IPS DF 4.7 (cell line): ENCODE data around the gene TLR8.

ENCODE experiments used
- DNase-seq: peaks from one replicate; pipeline ENCODE4 v3.0.0-alpha.2; 2013; ENCODE audit warnings: low spot score; ENCODE audit errors: extremely low read depth

Gene TLR8

DNA sequence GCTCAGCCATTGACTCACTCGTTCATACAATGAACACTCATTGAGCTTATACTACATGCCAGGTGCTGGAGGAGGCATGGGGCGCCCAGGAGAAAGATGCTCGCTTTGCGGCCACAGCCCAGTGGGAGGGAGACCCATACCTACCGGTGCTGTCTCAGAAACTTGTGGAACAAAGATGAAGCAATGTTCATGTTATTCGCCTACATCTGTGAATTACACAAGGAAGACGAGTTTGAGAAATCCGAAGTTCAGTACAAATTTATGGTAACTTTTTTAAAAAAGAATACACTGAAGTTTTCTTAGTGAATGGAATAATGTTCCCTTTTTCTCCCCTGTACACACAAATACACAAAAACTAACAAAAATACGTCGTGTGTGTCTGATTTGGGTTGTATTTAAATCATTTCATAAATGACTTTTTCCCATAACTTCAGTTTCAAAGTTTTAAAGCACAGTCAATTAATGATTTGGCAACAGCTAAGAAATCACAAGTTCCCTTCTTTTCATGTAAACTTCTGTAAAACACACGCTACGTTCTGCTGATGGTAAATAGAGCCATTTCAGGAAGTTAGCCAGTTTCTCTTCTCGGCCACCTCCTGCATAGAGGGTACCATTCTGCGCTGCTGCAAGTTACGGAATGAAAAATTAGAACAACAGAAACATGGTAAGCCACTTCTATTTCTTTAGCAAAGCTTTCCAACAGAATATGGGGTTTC lies at the start of gene TLR8:
Gene TLR8 (plus strand): TSS at position 575 of the 716 bp plus-strand sequence. CDS start 87 bp downstream, at position 662.
- no peak for DNase-seq

- no peak for DNase-seq
Observed at GRCh38 chrX:12865359-12865758, 41.1 kb upstream of the TLR8 start.

GRCh38 chrX:12866451-12867377 lies 39.7 kb upstream of the TLR8 start, which contains the start of gene TLR7:
TLR7 (plus strand) TSS chrX:12867072; CDS start chrX:12867579, 507 bp downstream.
- no peak for DNase-seq

GRCh38 chrX:12867685-12868084 lies 38.7 kb upstream of the TLR8 start:
- no peak for DNase-seq

DNA sequence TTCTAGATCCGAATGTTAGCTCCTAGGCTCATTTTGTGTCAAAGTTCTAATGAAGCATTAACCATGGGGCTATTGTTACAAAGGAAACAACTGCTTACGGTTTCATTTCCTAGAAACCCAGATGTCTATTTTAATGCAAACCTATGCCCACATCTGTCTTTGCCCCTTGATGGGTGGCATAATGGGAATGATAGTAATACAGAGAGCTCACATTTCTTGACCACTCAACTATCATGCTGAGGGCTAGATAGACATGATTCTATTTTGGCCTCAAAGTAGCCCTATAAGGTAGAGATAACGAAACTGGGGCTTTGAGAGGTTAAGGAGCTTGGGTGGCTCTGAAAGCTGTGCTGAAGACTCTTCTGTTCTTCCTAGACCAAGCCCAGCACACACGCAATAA lies 37.7 kb upstream of the TLR8 start:
- no peak for DNase-seq

- DNase-seq: no peak
Observed at GRCh38 chrX:12871257-12871656, 35.2 kb upstream of the TLR8 start.

DNA sequence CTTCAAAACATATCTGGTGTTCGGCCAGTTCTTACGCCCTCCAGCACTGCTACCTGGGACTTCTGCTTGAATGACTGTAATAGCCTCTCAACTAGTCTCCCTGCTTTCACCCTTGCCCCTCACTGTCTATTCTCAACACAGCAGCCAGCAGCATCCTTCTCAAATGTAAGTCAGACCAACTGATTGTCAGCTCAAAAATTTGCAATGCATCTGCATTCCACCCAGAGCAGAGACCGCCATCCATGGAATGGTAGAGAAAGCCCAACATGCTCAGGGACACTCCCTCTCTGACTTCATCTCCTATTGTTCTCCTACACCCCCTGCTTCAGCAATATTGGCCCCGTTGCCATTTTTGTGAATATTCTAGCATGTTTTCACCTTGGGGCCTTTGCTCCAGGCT lies 33.7 kb upstream of the TLR8 start:
- no peak for DNase-seq

DNA sequence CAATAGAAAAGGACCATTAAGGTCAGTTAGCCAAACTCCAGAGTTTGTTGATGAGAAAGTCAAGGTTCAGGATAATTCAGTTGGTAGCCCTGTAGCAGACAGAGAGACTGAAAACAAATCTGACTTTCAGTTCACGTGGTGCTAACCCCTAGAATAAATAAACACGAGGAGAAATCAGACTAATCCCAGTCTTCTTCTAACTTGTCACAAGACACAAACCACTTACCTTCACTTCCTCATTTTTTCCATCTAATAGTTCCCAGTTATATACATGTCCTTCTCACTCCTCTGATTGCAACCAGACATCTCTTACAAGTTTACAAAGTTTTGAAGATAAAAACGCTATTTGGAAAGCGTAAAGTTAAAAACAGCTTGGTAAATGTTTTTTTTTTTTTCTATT lies 31.8 kb upstream of the TLR8 start:
- DNase-seq: no peak

DNA sequence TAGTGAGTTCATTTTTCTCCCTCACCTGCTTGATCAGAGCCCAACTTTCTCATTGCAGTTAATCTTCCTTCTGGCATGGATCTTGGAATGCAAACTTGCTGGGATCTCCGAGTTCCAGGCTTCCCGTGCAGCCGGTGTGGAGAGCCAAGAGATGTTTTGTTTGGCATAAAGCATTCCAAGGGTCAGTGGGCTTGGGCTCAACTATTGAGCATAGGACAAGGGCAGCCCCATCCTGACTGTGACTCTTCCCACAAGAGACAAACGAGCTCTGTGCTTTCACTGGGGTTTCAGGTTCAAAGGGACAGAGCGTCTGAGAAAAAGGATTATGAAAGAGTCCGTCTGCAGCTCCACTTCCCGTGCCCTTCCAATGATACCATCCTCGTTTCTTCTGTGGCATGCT lies 29.0 kb upstream of the TLR8 start:
- no peak for DNase-seq

- DNase-seq: no peak
Observed at GRCh38 chrX:12878536-12878935, 27.9 kb upstream of the TLR8 start.

DNA sequence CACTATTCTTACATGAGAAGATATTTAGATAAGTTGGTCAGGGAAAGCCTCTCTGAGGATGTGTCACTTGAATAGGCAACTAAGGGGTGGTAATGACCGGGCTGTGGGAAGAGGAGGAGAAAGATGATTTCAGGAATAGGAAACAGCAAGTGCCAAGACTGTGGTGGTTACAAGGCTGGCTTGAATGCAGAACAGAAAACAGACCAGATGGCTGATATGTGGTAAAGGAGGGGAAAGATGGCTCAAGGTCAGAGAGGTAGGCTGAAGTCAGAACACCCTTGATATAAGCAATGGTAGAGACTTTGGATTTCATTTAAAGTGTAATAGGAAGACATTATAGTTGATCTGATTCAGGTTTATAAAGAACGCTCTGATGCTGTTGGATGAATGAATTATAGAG lies 24.5 kb upstream of the TLR8 start:
- no peak for DNase-seq

- DNase-seq: no peak
Observed at GRCh38 chrX:12885508-12885907, 20.9 kb upstream of the TLR8 start.

GRCh38 chrX:12886545-12886944 lies 19.9 kb upstream of the TLR8 start:
- DNase-seq: no peak

GRCh38 chrX:12887141-12887540 lies 19.3 kb upstream of the TLR8 start:
- no peak for DNase-seq

DNA sequence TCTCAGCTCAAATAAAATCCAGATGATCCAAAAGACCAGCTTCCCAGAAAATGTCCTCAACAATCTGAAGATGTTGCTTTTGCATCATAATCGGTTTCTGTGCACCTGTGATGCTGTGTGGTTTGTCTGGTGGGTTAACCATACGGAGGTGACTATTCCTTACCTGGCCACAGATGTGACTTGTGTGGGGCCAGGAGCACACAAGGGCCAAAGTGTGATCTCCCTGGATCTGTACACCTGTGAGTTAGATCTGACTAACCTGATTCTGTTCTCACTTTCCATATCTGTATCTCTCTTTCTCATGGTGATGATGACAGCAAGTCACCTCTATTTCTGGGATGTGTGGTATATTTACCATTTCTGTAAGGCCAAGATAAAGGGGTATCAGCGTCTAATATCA lies 18.7 kb upstream of the TLR8 start:
- DNase-seq: no peak

DNA sequence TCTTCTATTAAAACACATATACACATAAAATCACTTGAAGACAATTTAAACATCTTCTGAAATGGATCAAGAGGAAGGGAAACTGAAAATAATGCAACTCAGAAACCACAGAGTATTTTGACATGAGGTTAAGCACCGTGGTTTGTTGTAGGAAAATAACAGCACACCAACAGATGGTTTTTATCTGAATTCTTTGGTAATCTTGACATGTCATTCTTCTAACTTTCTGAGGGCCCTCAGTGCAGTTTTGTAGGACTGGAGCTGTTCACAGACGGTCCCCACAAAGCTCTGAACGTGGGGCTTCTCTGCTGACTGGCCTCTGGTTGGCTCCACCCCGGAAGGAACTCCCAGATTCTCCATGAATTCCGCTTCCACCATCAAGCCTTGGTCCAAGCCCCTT lies 16.0 kb upstream of the TLR8 start:
- DNase-seq: no peak

- DNase-seq: no peak
Observed at GRCh38 chrX:12891171-12891570, 15.2 kb upstream of the TLR8 start.

- DNase-seq: no peak
Observed at GRCh38 chrX:12891915-12892506, 14.4 kb upstream of the TLR8 start.

DNA sequence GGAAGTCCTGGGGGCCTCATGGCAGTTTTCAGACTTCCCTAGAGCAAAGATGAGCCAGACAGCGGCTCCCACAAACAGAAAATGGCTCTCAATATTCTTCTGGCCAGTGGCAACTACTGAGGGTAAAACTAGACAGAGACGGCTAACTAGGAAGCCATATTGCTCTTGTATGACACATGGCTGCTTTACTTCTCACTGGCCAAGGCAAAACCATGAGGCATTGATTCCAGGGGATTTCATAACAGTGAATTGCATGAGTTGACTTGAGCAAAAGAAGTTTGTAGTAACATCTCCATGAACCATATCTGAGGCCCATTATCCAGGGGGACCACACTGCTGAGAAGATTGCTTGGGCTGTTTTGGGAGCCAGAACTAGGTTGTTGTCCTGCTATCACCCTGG lies 13.7 kb upstream of the TLR8 start:
- no peak for DNase-seq

GRCh38 chrX:12894074-12895030 lies 12.1 kb upstream of the TLR8 start:
- no peak for DNase-seq

- no peak for DNase-seq
Observed at GRCh38 chrX:12895866-12896265, 10.6 kb upstream of the TLR8 start.
